Colonic mucosa (tissue), 4 donors: ENCODE measurements around the gene SLC38A11. TPM values are rescaled to one million over a fixed set of nuclear protein-coding genes. Genes with fewer than 3 reads are reported as not detected.

ENCODE experiments used
- DNase-seq: peaks from one replicate; pipeline ENCODE4 v3.0.0-alpha.2; 2020
- H3K27ac ChIP-seq: fragments of 200-600 bp; one replicate; pipeline ENCODE4 v1.8.0; 2021
- H3K27me3 ChIP-seq: fragments of 200-600 bp; one replicate; pipeline ENCODE4 v1.8.0; 2021
- H3K36me3 ChIP-seq: fragments of 200-600 bp; one replicate; pipeline ENCODE4 v1.8.0; 2021
- H3K4me1 ChIP-seq: fragments of 200-600 bp; one replicate; pipeline ENCODE4 v1.8.0; 2021; ENCODE audit warnings: mild to moderate bottlenecking
- H3K4me3 ChIP-seq: fragments of 200-600 bp; one replicate; pipeline ENCODE4 v1.8.0; 2021
- H3K9ac ChIP-seq, 2 donors: one replicate each; pipeline ENCODE4 v1.7.0; 2013; ENCODE audit warnings: control low read depth in 2 of 2, low read depth in 2 of 2, low read length in 2 of 2
- H3K9me3 ChIP-seq: fragments of 200-600 bp; one replicate; pipeline ENCODE4 v1.8.0; 2021
- CTCF ChIP-seq: fragments of 200-600 bp; IDR thresholded peaks from one replicate; pipeline ENCODE4 v1.8.0; 2022; ENCODE audit warnings: antibody characterized with exemption, mild to moderate bottlenecking
- intact Hi-C: fragments of 100-400 bp; cut with DNase I; formaldehyde crosslinking; loops from one replicate; pipeline ENCODE4 v1.14.1; 2022
- total RNA-seq, 2 donors: library from RNA; stranded (reverse); fragmentation: NEBNext Ultra II Directional in 1 of 2; extraction: Animal tissue kit (Norgen Biotek cat#: 25700) in 1 of 2; gene quantifications; one replicate each; pipeline ENCODE4 v1.2.1, GENCODE V29; 2021
- donor health status: healthy.
- donor health status: DM: no; HTN: no; CAD: no.
- donor health status: DM: no; HTN: no; CAD: no.

The SLC38A11 gene
- total RNA-seq, 2 donors from 2014 or later: 1.5 to 3.0 TPM

DNA sequence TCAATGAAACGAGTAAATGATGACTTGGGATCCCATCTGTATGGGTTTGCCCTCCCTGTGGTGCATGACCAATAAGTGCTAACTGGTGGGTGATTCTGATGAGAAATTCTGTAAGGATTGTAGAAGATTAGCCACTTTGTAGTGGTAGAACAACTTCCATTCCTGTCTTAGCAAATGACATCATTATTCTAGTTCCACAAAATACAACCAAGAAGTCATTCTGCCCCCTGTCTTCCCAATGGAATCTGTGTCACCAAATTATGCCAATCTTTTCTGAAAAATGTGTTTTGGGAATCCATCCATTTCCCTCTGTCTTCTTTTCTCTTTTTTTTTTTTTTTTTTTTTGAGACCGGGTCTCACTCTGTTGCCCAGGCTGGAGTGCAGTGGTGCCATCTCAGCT lies 48.4 kb downstream of the SLC38A11 start:
- no peaks in the 10 kb centered on the region for H3K27me3 ChIP-seq
- no peaks in the 10 kb centered on the region for H3K36me3 ChIP-seq
- no peak overlapping the region for H3K4me3 ChIP-seq
- DNase-seq: no peak
- no peak overlapping the region for H3K9ac ChIP-seq
- intact Hi-C loops: no loop called here
- TF ChIP-seq CTCF: no peak
- no peak overlapping the region for H3K27ac ChIP-seq
- H3K9me3 ChIP-seq: no peaks in the 10 kb centered on the region
- H3K4me1 ChIP-seq: no peaks in the 10 kb centered on the region

GRCh38 chr2:164905307-164905706 lies 50.0 kb downstream of the SLC38A11 start:
- Histone ChIP-seq H3K27me3 (no peaks in the 10 kb centered on the region), H3K36me3 (no peaks in the 10 kb centered on the region), H3K9me3 (no peaks in the 10 kb centered on the region), H3K9ac (no peak overlapping the region), H3K4me1 (no peaks in the 10 kb centered on the region), H3K4me3 (no peak overlapping the region), H3K27ac (no peak overlapping the region)
- intact Hi-C loops: no loop called here
- no peak for TF ChIP-seq CTCF
- DNase-seq: no peak

DNA sequence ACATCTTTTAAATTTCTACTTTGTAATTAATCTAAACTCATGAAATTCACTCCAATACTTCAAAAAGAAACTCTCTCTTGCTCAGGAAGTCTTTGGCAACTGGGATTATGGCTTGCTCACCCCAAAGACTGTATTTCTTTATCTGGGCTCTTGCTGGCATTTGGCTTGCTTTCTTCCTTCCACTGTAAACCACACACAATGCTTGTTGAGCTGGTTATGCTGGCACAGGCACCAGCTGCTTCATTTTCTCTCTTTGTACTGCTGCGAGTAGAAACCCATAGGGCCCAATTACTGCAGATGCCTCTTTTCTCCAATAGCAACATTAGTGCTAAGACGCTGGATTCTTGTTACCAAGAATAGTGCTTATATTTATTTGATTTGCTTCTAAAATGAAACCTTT lies 51.4 kb downstream of the SLC38A11 start:
- Histone ChIP-seq H3K9ac (no peak overlapping the region), H3K9me3 (no peaks in the 10 kb centered on the region), H3K27ac (no peak overlapping the region), H3K4me1 (no peaks in the 10 kb centered on the region), H3K4me3 (no peak overlapping the region), H3K27me3 (no peaks in the 10 kb centered on the region), H3K36me3 (no peaks in the 10 kb centered on the region)
- DNase-seq: no peak
- intact Hi-C loops: no loop called here
- TF ChIP-seq CTCF: no peak

DNA sequence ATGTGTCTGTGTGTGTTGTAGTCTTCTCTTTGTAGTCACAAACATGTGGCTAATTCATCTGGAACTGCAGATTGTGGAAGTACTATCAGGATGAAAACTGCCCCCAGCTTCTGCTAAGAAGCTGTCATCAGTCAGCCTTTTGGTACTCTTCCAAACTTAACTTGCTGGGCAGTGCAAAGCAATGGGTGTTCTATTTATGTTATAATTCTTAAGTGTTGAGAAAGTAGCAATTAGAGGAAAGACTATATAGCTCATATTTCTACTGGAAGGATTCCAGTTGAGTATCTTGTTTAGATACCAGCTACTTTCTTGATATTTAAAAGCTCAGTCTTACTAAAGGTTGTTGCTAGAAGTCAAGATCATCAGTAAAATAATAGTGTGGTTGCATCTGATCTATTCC lies 52.1 kb downstream of the SLC38A11 start:
- TF ChIP-seq CTCF: no peak
- intact Hi-C loops: no loop called here
- Histone ChIP-seq H3K4me3 (no peak overlapping the region), H3K27ac (no peak overlapping the region), H3K9ac (no peak overlapping the region), H3K4me1 (no peaks in the 10 kb centered on the region), H3K9me3 (no peaks in the 10 kb centered on the region), H3K36me3 (no peaks in the 10 kb centered on the region), H3K27me3 (no peaks in the 10 kb centered on the region)
- no peak for DNase-seq

DNA sequence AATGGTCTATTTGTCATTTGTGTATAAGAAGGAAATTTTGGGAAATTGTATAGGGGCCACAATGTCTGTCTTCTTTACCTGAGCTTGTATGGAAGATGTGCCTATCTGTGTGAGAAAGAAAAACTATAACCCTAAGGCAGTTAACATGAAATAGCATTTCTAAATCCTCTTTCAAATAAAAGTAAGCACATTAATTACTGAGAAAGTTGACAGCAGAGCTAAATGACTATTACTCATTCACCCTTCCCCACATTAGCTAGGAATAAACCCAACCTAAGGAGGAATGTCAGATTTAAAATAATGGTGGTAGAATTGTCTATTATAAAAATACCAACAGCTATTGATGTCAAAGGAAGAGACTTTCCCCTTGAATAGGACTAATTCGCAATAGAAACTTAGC lies 56.2 kb downstream of the SLC38A11 start:
- Histone ChIP-seq H3K9me3 (no peaks in the 10 kb centered on the region), H3K36me3 (no peaks in the 10 kb centered on the region), H3K4me3 (no peak overlapping the region), H3K27me3 (no peaks in the 10 kb centered on the region), H3K9ac (no peak overlapping the region), H3K4me1 (no peaks in the 10 kb centered on the region), H3K27ac (no peak overlapping the region)
- DNase-seq: no peak
- no peak for TF ChIP-seq CTCF
- intact Hi-C loops: no loop called here

DNA sequence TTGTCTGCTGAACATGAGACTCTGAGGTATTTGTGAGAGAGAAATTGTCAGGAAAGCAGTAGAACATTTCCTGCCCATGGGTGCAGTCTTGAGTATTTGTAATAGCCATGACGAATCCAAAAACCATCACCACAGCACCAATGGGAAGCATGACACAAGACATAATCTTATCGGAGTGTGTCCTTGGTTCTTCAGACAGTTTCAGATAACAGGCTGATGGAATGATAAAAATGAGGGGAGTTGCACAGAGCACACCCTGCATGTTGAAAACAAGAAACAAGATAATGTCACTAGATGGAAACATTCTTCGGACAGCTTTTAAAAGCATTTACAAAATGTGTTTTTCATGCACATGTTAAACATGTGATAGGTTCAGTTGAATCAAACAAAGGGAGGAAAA lies 56.9 kb downstream of the SLC38A11 start:
- no peak for TF ChIP-seq CTCF
- Histone ChIP-seq H3K4me3 (no peak overlapping the region), H3K27me3 (no peaks in the 10 kb centered on the region), H3K27ac (no peak overlapping the region), H3K9me3 (no peaks in the 10 kb centered on the region), H3K36me3 (no peaks in the 10 kb centered on the region), H3K4me1 (no peaks in the 10 kb centered on the region), H3K9ac (no peak overlapping the region)
- DNase-seq: no peak
- intact Hi-C loops: no loop called here
